NCI-H82 treated with DMSO at 0.1 percent for 48 hours (cell line): ENCODE results near the gene TIMM8A.

ENCODE experiments used
- DNase-seq: peaks from one replicate; lab custom pipeline; 2025; ENCODE audit not compliant: unreplicated experiment; lab: John Stamatoyannopoulos, UW

TIMM8A gene, protein sequence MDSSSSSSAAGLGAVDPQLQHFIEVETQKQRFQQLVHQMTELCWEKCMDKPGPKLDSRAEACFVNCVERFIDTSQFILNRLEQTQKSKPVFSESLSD

GRCh38 chrX:101348452-101349192, at the start of gene TIMM8A:
TSS of gene TIMM8A (minus strand) at chrX:101348742. CDS start at chrX:101348664, 78 bp downstream.
- peak; percentile 39 for DNase-seq

DNA sequence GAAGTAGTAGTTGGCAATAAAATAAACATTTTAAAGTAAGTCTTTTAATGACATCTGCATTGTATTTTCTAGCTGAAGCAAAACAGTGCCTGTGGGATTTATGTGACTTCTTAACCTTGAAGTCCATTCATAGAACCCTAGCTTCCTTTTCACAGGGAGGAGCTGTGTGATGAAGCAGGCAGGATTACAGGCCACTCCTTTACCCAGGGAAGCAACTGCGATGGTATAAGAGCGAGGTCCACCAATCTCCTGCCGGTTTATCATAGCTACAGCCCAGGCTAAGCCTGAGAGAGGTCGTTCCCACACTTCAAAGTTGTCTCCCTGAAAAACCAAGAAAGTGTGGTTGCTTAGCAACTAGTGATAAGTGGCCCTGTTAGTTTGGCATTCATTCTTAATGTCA, 49.2 kb upstream of the TIMM8A start:
- no peak for DNase-seq

GRCh38 chrX:101395789-101396188, 47.2 kb upstream of the TIMM8A start:
- no peak for DNase-seq

DNA sequence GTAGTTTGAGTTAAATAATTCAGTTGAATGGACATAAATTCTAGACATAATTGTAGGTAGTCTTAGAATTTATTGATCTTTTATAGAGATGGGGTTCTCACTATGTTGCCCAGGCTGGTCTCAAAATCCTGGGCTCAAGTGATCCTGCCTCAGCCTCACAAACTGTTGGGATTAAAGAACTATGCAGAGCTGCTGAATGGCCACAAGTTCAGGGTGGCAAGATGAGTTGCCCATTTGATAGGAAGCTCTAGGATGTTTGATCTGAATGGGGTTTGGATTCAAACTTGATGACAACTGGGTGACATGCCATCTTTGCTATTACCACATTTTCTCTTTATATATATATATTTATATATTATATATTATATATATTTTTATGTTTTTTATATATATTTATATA, 45.8 kb upstream of the TIMM8A start:
- DNase-seq: no peak

DNA sequence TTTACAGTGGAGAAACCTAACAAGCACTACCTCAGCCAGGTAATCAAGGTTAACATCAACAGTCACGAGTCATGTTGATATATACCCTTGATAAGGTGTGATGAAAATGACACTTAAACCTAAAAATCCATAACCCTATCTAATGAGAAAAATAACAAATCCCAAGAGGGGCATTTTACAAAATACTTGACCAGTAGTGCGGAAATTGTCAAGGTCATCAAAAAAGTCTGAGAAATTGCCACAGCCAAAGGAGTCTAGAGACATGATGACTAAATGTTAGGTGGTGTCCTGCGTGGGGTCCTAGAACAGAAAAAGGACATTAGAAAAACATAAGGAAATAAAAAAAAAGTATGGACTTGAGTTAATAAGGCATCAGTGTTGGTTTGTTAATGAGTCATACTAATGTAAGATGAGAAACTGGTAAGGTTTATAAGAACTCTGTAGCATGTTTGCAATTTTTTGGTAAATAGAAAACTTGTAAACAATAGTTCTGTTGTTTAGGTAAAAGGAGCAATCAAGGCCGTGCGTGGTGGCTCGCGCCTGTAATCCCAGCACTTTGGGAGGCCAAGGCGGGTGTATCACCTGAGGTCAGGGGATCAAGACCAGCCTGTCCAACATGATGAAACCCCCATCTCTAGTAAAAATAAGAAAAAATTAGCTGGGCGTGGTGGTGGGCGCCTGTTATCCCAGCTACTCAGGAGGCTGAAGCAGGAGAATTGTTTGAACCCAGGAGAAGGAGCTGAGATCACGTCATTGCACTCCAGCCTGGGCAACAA, 45.2 kb upstream of the TIMM8A start:
- DNase-seq: no peak

- no peak for DNase-seq
These were observed 43.3 kb upstream of the TIMM8A start for GRCh38 chrX:101391831-101392230.

GRCh38 chrX:101390664-101391525, 42.4 kb upstream of the TIMM8A start, which contains the start of gene RPL36A:
TSS of gene RPL36A (plus strand) at chrX:101391011. CDS start at chrX:101391044, 33 bp downstream.
- peak; percentile 82 for DNase-seq

DNA sequence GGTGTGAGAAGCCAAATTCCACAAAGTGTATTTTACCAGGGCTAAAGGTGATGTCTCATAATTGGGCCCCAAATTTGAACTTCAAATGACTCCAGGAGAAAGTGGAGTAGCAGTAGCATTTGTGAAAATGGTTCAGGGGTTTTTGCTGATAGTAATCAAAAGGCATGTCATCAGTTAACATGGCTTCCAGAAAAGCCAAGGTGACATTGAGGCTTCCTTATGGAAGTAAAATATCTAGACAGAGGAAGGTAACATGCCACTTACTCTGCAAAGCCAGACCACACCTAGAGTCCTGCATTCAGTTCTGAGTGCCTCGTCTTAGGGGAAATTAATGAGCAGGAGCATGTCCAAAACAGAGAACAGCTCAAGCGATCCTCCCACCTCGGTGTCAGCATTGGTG, 40.1 kb upstream of the TIMM8A start:
- DNase-seq: no peak

GRCh38 chrX:101386542-101386885, 38.0 kb upstream of the TIMM8A start:
- DNase-seq: no peak

DNA sequence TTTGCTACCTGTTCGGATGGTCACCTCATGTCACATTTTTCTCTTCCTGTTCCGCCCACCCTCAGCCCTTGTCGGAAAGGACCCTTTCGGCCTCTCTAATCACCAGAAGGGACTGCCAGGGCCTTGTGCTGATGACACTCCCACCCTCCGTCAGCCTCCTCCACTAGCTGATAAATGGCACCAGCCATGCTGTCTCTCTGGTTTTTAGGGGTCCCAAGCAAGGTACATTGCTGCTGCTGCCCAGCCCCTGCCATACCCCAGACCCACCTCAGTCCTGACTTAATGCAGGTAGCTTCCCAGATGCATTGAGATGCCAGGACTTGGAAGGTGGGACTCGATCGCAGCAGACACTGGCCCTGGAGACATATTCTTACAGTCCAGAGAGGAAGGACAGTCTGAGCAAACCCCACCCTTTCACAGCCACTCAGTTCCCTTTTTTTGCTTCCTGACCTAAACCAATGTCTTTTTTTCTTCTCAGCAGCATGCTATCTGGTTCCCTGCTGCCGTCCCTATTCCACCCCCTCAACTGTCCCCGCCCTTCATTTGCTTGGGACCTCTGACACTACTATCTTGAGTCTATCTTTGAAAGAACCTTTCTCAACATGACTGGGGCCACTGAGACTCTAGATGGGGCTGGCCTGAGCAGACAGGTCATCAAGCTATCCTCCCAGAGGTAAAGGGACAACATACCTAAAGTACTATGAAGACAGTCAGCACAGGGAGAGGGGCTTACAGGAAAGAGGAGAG, 37.4 kb upstream of the TIMM8A start, which contains the start of gene BTK:
TSS of gene BTK (minus strand) at position 397 of the 747 bp plus-strand sequence. CDS start 10,907 bp downstream, outside the sequence.
- DNase-seq: no peak

- no peak for DNase-seq
These were observed 36.6 kb upstream of the TIMM8A start for GRCh38 chrX:101385026-101385684.

GRCh38 chrX:101383679-101384205, 35.2 kb upstream of the TIMM8A start:
- DNase-seq: no peak

- no peak for DNase-seq
These were observed 29.0 kb upstream of the TIMM8A start for GRCh38 chrX:101377547-101377946.

GRCh38 chrX:101370888-101371504, 22.5 kb upstream of the TIMM8A start:
- DNase-seq: no peak

DNA sequence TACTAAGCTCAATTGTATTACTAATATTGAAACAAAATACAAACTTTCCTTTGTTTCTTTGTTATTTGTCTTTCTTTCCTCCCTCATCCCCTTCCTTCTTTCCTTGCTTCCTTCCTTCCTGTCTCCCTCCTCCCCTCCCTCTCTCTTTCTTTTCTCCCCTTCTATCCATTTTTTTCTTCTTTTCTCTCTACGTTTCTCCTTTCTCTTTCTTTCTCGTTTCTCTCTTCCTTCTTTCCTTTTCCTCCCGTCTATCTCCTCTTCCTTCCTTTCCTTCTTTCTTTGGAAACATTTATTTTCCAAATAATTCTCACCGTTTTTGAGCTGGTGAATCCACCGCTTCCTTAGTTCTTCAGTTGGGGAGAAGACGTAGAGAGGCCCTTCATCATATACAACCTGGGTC, 21.1 kb upstream of the TIMM8A start:
- DNase-seq: no peak

GRCh38 chrX:101368800-101369199, 20.3 kb upstream of the TIMM8A start:
- DNase-seq: no peak

DNA sequence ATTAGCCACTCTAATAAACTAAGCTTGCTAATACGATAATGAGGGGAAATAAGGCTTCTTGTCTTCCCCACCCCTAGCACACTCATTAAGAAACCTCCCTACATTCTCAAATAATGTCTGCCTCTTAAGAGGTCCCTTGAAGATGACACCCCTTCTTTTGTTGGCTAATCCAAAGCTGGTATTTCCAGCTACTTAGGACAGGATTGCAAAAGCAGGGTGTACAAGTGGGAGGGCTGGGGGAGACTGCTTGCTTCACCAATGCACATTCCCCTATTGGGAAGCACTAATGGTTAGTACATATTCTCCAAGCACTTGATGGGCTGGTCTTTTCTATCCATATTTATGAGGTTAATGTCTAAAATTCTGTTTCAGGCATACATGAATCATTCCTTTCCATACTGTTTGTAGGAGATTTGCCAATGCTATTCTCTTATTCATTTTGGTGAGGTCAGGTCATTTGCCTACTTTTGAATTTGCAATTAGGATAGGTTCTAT, 16.8 kb upstream of the TIMM8A start:
- DNase-seq: no peak

- DNase-seq: no peak
These were observed 14.2 kb upstream of the TIMM8A start for GRCh38 chrX:101362757-101363156.

DNA sequence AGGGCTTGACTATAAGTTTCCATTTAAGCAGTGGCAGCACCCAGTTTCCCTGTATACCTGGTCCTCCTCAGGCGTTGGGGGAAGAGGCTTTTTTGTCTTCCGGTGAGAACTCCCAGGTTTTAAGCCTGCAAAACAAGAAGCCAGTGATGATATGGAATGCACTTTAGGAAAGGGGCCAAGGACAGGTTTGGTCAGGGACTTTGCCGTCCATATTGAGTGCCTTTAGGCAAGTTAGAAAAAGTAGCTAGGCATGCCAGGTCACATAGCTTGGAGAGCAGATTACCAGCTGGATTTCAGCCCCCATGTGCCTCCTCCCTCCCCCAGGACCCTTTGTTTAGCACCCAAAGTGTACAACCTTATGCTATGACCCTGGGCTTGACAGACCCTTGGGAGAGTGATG, 13.6 kb upstream of the TIMM8A start:
- no peak for DNase-seq
